HG03354 (cell line): ENCODE data around the gene TTC9.

ENCODE experiments used
- ATAC-seq: cut with Tn5 transposase; IDR thresholded peaks from one replicate; pipeline ENCODE4 v1.9.1; 2021; ENCODE audit warnings: mild to moderate bottlenecking; ENCODE audit not compliant: unreplicated experiment, poor library complexity, severe bottlenecking

Gene TTC9

DNA sequence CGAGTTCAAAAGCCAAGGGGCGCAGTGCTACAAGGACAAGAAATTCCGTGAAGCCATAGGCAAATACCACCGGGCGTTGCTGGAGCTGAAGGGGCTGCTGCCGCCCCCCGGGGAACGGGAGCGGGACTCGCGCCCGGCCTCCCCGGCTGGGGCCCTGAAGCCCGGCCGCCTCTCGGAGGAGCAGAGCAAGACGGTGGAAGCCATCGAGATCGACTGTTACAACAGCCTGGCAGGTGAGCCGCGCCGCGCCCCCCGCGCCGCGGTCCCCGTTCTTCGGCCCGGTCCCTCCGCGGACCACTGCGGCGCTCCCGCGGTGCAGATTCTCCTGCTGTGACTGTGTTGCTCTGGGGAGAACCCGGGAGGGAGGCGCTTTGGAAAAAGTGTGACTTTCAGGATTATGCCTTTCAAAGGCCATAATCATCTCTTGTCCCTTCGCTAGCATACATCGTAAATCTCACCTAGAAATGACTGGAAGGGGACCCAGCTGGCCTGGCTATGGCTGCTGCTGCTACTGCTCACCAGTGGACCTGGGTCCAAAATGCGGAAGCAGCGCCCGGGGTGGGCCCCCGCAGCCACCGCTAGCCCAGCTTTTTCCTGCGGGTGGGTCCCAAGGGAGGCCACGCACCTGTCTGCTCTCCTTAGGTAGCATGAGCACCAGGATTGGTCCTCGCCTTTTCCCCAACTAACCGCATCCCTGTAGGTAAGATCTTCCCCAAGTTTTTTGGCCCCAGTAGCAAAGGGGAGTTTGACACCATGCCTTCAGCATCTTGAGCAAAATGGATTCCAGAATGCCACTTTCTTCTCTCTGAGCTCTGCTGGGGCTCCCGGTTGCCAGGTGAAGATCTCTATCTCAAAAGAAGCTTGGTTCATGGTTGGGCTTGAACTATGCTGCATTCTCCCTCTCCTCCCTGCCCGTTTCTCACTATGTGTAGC, 853 bp downstream of the TTC9 start:
- peak; percentile 33 for ATAC-seq

DNA sequence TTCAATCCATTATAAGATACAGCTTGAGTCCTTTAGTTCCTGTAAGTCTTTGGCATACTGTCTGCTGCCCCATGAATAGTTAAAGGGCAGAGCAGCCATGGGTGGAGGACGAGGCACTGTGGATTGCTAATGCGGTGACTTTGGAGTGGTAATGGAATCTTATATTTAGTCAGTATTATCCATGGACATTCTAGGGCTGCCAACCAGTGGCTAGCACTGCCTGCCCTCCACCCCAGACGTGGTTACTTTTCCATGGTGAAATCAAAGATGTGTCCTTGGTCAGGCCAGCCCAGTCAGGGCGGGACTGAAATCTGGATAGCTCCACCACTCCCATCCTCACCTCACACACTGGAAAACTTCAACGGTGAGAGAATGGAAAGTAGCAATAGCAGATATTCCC, 2.3 kb downstream of the TTC9 start:
- ATAC-seq: no peak

DNA sequence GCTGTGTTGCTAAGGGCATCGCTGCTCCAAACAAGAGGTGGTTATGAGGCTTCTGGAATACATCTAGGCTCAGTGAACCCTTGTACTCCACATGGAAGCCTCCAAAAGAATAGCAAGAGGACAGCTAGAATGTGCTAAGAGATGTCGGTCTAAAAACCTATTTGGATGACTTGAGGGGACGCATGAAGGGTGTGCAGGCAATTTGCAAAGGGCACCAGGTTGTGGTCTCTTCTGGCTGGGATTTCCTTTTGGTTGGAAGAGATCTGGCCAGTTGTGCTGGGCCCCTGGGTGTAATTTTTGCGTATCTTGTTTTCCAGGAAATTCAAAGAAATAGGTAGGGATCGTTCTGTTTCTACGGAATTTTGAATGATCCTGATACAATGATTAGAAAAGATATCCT, 4.2 kb downstream of the TTC9 start:
- no peak for ATAC-seq

DNA sequence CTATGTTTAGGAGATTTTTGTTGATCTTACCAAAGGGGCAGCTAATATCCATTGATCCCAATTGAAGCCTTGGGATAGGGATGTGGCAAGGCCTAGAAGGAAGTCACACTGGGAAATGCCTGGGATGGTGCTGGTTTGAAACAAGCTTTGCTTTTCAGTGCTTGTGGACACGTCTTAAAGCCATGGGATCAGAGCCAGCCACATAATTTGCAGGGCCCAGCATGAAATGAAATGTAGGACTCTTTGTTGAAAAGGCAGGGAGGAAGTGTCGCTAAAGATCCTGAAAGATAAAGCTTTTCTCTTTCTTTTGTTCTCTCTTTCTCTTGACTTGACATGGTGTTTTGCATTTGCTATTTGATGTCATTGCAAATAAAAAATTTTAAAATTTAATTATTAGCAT, 5.0 kb downstream of the TTC9 start:
- no peak for ATAC-seq

DNA sequence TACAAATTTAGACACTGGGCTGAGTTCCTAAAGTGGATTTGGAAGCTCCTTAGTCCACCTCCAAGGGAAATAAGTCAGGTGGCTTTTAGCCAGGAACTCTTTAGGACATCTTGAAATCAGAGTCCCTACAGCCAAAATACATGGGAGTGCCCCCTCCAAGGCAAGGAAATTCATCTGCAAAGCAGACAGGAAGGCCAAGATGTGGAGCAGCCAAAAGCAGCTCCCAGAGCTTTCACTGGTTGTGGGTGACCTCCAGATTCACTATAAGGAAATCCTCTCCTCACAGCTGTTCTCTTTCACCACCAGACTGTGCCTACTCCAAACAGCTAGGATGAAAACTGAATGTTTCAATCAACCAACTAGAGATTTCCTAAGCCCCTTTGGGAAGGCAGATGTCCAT, 6.6 kb downstream of the TTC9 start:
- no peak for ATAC-seq

GRCh38 chr14:70649803-70650202, 8.1 kb downstream of the TTC9 start:
- ATAC-seq: no peak

DNA sequence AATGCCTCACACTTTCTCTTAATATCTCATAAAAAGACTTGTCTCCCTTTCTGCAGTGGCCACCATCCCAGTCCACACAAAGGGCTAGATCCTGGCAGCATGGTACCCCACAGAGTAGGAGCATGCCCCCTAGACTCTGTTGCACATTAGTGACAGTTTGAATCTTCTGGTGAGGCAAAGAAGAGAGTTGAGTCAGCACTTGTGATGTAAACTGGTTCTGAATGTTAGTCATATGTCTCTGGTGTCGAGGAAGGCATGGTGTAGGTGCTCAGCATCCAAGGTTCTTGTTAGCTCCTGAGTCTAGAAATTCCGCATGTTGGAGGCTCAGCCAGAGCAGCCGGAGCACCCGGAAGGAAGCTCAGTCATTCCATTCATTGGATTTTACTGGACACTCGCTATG, 9.8 kb downstream of the TTC9 start:
- no peak for ATAC-seq

DNA sequence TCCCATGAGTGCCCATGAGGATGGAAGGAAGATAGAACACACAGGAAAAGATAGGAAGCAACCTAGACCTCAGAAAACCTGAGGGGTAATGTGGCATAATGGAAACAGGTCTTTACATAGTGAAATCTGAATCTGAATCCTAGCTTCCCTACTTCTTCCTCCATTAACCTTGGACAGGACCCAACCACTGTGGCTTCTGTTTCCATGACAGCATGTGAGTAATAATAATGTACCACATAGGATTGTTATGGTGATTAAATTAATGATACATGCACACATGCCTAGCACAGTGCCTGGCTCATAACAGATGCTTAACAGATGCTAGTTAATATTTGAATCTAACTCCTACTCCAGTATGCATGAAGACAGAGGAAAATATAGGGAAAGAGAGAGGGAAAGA, 11.2 kb downstream of the TTC9 start:
- no peak for ATAC-seq

DNA sequence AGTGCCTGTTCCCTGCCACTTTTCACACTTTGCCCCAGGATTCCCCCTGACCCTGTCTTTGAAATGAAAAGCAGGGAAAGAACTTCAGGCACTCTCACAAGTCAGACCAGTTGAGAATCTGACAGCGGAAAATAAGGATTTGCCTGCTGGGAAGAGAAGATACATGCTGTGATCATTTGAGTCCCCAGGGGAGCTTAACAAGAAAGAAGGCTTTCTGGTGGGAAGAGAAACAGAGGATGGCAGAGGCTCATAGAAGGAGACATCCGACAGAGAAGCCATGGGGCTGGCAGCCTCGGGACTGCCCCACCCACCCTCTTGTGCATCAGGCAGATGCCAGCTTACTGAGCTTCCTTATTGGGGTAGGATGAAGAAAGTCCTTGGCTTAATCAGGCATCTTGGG, 11.9 kb downstream of the TTC9 start:
- no peak for ATAC-seq

DNA sequence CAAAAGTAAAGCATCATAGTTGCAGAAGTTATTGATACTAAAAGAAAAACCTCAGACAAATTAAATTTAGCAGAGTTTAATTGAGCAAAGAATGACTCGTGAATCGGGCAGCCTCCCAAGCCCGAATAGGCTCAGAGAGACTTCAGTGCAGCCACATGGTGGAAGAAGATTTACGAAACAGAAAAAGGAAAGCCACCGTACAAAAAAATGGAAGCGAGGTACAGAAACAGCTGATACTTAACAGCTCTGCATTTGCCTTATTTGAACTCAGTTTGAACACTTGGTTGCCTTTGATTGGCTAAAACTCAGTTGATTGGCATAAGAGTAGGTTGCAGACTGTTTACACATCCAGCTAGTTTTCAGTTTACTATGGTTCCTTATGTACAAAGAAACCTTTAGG, 12.9 kb downstream of the TTC9 start:
- no peak for ATAC-seq

- ATAC-seq: peak; percentile 79
These were observed 13.6 kb downstream of the TTC9 start for GRCh38 chr14:70655110-70655826.

GRCh38 chr14:70658899-70659298, 17.2 kb downstream of the TTC9 start:
- no peak for ATAC-seq

DNA sequence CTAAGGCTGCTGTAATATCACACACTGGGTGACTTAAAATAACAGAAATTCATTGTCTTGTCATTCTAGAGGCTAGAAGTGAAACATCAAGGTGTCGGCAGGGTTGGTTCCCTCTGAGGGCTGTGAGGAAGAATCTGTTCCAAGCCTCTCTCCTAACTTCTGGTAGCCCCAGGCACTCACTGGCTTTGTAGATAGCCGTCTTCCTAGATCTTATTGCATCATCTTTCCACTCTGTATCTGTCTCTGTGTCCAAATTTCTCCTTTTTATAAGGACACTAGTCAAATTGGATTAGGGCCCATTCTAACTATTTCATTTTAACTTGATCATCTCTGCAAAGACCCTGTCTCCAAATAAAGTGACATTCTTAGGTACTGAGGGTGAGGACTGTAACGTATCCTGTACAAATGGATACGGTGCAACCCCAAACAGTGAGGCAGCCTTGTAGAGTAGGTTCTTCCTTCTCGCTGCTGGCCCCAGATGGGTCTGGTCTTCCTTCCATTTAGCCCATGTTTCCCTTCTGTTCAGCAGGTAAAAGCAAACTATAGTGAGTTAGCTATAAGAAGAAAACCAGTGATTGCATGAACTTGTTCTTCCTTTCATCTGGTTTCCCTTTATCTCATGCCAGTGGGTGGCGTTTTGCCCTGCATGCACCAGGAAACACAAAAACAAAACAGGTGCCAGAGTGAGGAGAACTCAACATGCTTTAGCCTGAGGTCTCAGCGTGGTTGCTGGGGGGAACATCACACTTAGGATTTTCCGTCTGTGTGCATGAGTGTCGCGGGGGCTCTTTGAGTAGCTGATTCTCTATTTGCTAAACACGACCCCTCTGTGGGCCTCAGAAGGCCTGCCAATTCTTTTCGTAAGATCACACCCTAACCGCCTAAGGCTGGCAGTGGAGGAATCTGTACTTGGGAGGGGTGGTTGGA, 19.5 kb downstream of the TTC9 start:
- no peak for ATAC-seq

GRCh38 chr14:70662080-70662479, 20.4 kb downstream of the TTC9 start:
- no peak for ATAC-seq

DNA sequence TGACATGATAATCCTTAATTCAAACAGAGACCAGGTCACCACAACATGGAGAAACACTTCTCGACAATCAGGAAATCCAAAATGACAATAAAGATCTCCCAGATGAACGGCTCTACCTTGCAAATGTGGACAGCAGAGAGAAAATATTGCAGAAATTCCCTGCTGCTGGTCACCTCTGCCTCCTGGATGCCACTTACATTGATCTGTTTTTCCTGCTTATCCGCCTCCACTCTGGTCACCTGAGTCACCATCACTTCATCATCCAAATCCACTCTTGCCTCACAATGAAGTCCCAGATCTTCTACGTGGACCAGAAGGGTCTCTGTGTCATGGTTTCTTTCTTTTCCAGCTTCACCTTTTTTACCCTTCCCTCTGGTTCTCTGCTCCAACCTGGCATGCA, 21.1 kb downstream of the TTC9 start:
- no peak for ATAC-seq

DNA sequence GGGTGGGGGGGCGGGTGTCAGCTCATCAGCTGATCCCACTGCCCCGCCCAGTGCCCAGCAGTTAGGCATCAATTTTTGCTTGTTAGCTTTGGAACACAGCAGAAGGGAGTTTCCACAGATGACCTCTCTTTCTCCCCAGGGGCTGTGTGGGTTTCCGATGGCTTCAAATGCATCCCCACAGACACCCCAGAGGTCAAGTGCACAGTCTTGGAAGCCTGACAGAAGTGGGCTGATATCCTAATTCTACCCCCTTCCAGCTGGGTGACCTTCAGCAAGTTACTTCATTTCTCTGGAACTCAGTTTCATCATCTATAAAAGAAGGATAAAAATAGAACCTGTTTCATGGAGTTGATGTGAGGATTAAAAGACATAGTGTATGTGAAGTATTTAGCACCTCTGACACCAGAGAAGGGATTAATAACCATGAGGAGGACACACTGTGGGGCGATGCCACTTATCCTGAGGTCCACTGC, 22.0 kb downstream of the TTC9 start:
- ATAC-seq: peak; percentile 58

GRCh38 chr14:70664698-70665447, 23.2 kb downstream of the TTC9 start:
- peak; percentile 14 for ATAC-seq

DNA sequence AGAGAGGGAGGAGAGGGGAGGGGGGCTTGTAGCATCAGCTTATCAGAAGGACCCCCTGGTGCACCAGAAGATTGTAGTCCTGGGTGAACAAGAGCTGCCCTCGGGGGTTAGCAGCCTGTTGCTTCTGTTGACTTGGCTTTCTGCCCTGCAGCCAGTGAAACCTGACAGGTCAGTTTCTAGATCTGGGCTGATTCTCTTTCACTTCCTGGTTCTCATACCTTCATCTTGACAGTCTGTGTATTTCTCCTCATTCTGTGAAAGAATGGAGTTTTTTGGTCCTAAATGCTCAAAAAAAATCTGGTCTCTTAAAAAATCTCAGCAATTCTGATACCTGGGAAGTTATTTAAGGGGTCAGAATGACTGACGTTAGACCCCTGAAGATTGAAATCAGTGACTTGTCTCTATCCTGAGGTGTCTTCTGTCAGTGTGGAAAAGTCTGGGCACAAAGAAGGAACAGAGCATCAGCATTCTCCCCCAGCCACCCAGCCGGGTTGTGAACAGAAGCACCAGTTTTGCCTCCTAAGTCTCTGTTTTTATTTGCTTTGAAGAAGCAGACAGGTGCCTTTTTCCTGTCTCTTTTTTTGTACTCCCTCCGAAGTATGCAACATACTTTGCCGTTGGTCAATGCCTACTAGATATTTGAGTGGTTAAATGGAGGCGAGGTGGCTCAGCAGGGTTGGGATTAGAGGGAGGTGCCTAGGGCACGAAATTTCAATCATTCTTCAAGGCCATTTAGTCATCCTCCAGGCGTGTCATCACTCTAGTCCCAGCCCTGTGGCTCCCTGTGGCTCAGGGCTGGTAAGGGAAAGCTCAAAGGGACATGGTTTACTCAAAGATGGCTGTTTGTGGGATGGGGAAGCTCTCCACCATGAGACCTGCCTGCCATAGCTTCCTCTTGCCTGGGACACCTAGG, 24.0 kb downstream of the TTC9 start:
- peak; percentile 53 for ATAC-seq
